ENCODE data around the gene SLIT1.

GRCh38 chr10:97059872-97060205 lies 125.9 kb downstream of the SLIT1 start:
- TF ChIP-seq EZH2 (IDR thresholded peaks at IDR 0.05; ENCODE audit: insufficient read depth, poor library complexity, severe bottlenecking), result no peak
- no peak for TF ChIP-seq EZH2phosphoT487 (IDR thresholded peaks at IDR 0.05; ENCODE audit: insufficient read depth, low read depth)

All from GM23248 (cell line).